H9 (cell line): Measurements from ENCODE around the gene ABCB6. TPM values are rescaled to one million over a fixed set of nuclear protein-coding genes. Genes with fewer than 3 reads are reported as not detected.

Experiments
- DNase-seq: peaks from one replicate; pipeline ENCODE4 v3.0.0-alpha.2; 2017
- H2AFZ ChIP-seq: one replicate; pipeline ENCODE4 v1.6.1; 2013; ENCODE audit warnings: mild to moderate bottlenecking, low read length, control low read depth, moderate library complexity
- H2AK5ac ChIP-seq: 2 replicates; pipeline ENCODE4 v1.6.1; 2013; ENCODE audit warnings: low read length, control low read depth, mixed read lengths; ENCODE audit not compliant: insufficient read length
- H2BK120ac ChIP-seq: one replicate; pipeline ENCODE4 v1.6.1; 2013; ENCODE audit warnings: low read depth, mild to moderate bottlenecking, low read length, control low read depth, inconsistent platforms; ENCODE audit not compliant: poor library complexity, severe bottlenecking
- H2BK12ac ChIP-seq: 2 replicates; pipeline ENCODE4 v1.6.1; 2013; ENCODE audit warnings: low read length, control low read depth, mixed read lengths, low read depth; ENCODE audit not compliant: insufficient read length
- H2BK15ac ChIP-seq: 2 replicates; pipeline ENCODE4 v1.6.1; 2013; ENCODE audit warnings: low read depth, low read length, control low read depth
- H2BK20ac ChIP-seq: one replicate; pipeline ENCODE4 v1.6.1; 2013; ENCODE audit warnings: low read depth, mild to moderate bottlenecking, low read length, control low read depth, inconsistent platforms; ENCODE audit not compliant: poor library complexity, severe bottlenecking
- H2BK5ac ChIP-seq: 2 replicates; pipeline ENCODE4 v1.6.1; 2013; ENCODE audit warnings: low read length, control low read depth, mixed read lengths; ENCODE audit not compliant: insufficient read length
- H3K14ac ChIP-seq: 2 replicates; pipeline ENCODE4 v1.6.1; 2013; ENCODE audit warnings: low read length, control low read depth; ENCODE audit not compliant: insufficient read depth
- H3K18ac ChIP-seq: 2 replicates; pipeline ENCODE4 v1.6.1; 2013; ENCODE audit warnings: low read depth, mild to moderate bottlenecking, mixed read lengths, low read length, control low read depth; ENCODE audit not compliant: insufficient read length
- H3K23ac ChIP-seq: 2 replicates; pipeline ENCODE4 v1.6.1; 2013; ENCODE audit warnings: low read length, control low read depth, mixed read lengths, low read depth; ENCODE audit not compliant: insufficient read length
- H3K23me2 ChIP-seq: 2 replicates; pipeline ENCODE4 v1.6.1; 2013; ENCODE audit warnings: low read depth, mild to moderate bottlenecking, mixed read lengths, low read length, control low read depth; ENCODE audit not compliant: insufficient read length, poor library complexity, severe bottlenecking
- H3K27ac ChIP-seq: 2 replicates; pipeline ENCODE4 v1.5.1; 2013; ENCODE audit warnings: low read length, control low read depth, mixed read lengths, low read depth; ENCODE audit not compliant: insufficient read length
- H3K27me3 ChIP-seq: 2 replicates; pipeline ENCODE4 v1.6.1; 2013; ENCODE audit warnings: low read length, control low read depth, inconsistent platforms; ENCODE audit not compliant: insufficient read depth
- H3K4ac ChIP-seq: 2 replicates; pipeline ENCODE4 v1.6.1; 2013; ENCODE audit warnings: low read depth, mild to moderate bottlenecking, control low read depth, inconsistent platforms, low read length, moderate library complexity
- H3K4me1 ChIP-seq: 2 replicates; pipeline ENCODE4 v1.6.1; 2013; ENCODE audit warnings: low read length, control low read depth, inconsistent platforms; ENCODE audit not compliant: insufficient read depth
- H3K4me2 ChIP-seq: 2 replicates; pipeline ENCODE4 v1.6.1; 2013; ENCODE audit warnings: low read length, control low read depth, mixed read lengths; ENCODE audit not compliant: insufficient read length, insufficient read depth
- H3K56ac ChIP-seq: 2 replicates; pipeline ENCODE4 v1.6.1; 2013; ENCODE audit warnings: low read depth, mild to moderate bottlenecking, mixed read lengths, low read length, control low read depth; ENCODE audit not compliant: insufficient read length
- H3K79me1 ChIP-seq: 2 replicates; pipeline ENCODE4 v1.6.1; 2013; ENCODE audit warnings: low read depth, mild to moderate bottlenecking, moderate library complexity, low read length, control low read depth, inconsistent platforms; ENCODE audit not compliant: insufficient read depth, poor library complexity, severe bottlenecking
- H3K79me2 ChIP-seq: 2 replicates; pipeline ENCODE4 v1.6.1; 2013; ENCODE audit warnings: low read length, control low read depth, inconsistent platforms; ENCODE audit not compliant: insufficient read depth
- H3K9ac ChIP-seq: 2 replicates; pipeline ENCODE4 v1.6.1; 2013; ENCODE audit warnings: low read length, control low read depth, mixed read lengths; ENCODE audit not compliant: insufficient read length; ENCODE audit errors: extremely low read depth
- H3K9me3 ChIP-seq: one replicate; pipeline ENCODE4 v1.6.1; 2013; ENCODE audit warnings: low read depth, low read length, inconsistent platforms; ENCODE audit not compliant: control insufficient read depth
- H3T11ph ChIP-seq: one replicate; pipeline ENCODE4 v1.6.1; 2013; ENCODE audit warnings: mild to moderate bottlenecking, low read length, control low read depth, inconsistent platforms
- H4K20me1 ChIP-seq: one replicate; pipeline ENCODE4 v1.6.1; 2013; ENCODE audit not compliant: control insufficient read depth, insufficient read length, insufficient read depth
- H4K5ac ChIP-seq: 2 replicates; pipeline ENCODE4 v1.6.1; 2013; ENCODE audit warnings: low read depth, mild to moderate bottlenecking, mixed read lengths, low read length, control low read depth; ENCODE audit not compliant: insufficient read length
- H4K8ac ChIP-seq: replicated peaks from 2 replicates; pipeline ENCODE4 v1.6.1; 2013; ENCODE audit warnings: low read length, control low read depth, mixed read lengths, low read depth; ENCODE audit not compliant: insufficient read length
- H4K91ac ChIP-seq: 2 replicates; pipeline ENCODE4 v1.6.1; 2013; ENCODE audit warnings: low read depth, mild to moderate bottlenecking, moderate library complexity, mixed read lengths, low read length, control low read depth; ENCODE audit not compliant: insufficient read length
- H3K27ac Mint-ChIP-seq, 3 experiments: 2 replicates in 2 of 3; 3 replicates in 1 of 3; pipeline ENCODE4 v1.8.0; 2020 to 2021; ENCODE audit warnings: mixed read lengths in 3 of 3, mild to moderate bottlenecking in 1 of 3, moderate library complexity in 1 of 3
- H3K27me3 Mint-ChIP-seq: 2 replicates; pipeline ENCODE4 v1.8.0; 2021; ENCODE audit warnings: low read depth, mild to moderate bottlenecking, moderate library complexity, mixed read lengths
- H3K36me3 Mint-ChIP-seq, 3 experiments: 2 replicates in 2 of 3; 3 replicates in 1 of 3; pipeline ENCODE4 v1.8.0; 2020 to 2021; ENCODE audit warnings: low read depth in 3 of 3, mixed read lengths in 3 of 3; ENCODE audit not compliant: insufficient read depth in 1 of 3
- H3K4me1 Mint-ChIP-seq, 2 experiments: 2 replicates each; pipeline ENCODE4 v1.8.0; 2020; ENCODE audit warnings: mixed read lengths in 2 of 2
- H3K4me3 Mint-ChIP-seq, 2 experiments: 2 replicates in 1 of 2; 3 replicates in 1 of 2; pipeline ENCODE4 v1.8.0; 2020 to 2021; ENCODE audit warnings: mild to moderate bottlenecking in 2 of 2, mixed read lengths in 2 of 2, moderate library complexity in 1 of 2
- H3K9me3 Mint-ChIP-seq, 2 experiments: 2 replicates in 1 of 2; 3 replicates in 1 of 2; pipeline ENCODE4 v1.8.0; 2020; ENCODE audit warnings: mild to moderate bottlenecking in 2 of 2, mixed read lengths in 2 of 2, moderate library complexity in 1 of 2
- CTCF ChIP-seq: fragments of 200-600 bp; sonication (generic); conservative IDR thresholded peaks from 3 replicates; pipeline ENCODE4 v1.8.0; 2021; ENCODE audit warnings: antibody characterized with exemption, mild to moderate bottlenecking
- WGBS: extraction: QIAGEN DNeasy Blood & Tissue Kit; methylation state at CpG from one replicate; pipeline ENCODE4 v1.1.7; 2013; ENCODE audit warnings: missing lambda C conversion rate, low lambda C conversion rate, mixed read lengths; ENCODE audit not compliant: insufficient read length; ENCODE audit errors: extremely low coverage; 5-methylcytosine and 5-hydroxymethylcytosine counted together
- total RNA-seq: library from RNA; stranded (reverse); gene quantifications from 2 replicates; pipeline ENCODE4 v1.2.1, GENCODE V29; 2021

ABCB6 gene
- total RNA-seq, 1 experiment from 2014 or later: 46.4 TPM

GRCh38 chr2:219214786-219215185 is 4.0 kb downstream of the ABCB6 start:
- Histone ChIP-seq H2AK5ac (no peak overlapping the region), H2BK5ac (no peak overlapping the region), H3K4ac (no peak overlapping the region), H3T11ph (no peak overlapping the region), H3K9ac (no peak overlapping the region), H4K8ac (no peak overlapping the region), H3K23ac (no peak overlapping the region), H3K14ac (no peak overlapping the region), H3K18ac (no peak overlapping the region), H3K27me3 (no peaks in the 10 kb centered on the region), H4K20me1 (no peaks in the 10 kb centered on the region), H3K23me2 (peaks cover 7% of the 10 kb centered on the region), H2BK20ac (no peak overlapping the region), H3K9me3 (no peaks in the 10 kb centered on the region), H2AFZ (no peak overlapping the region), H4K5ac (no peak overlapping the region), H3K79me1 (no peaks in the 10 kb centered on the region), H3K27ac (no peak overlapping the region), H3K56ac (no peak overlapping the region), H4K91ac (no peak overlapping the region), H3K4me2 (no peak overlapping the region), H2BK12ac (no peak overlapping the region), H3K79me2 (no peaks in the 10 kb centered on the region), H2BK15ac (no peak overlapping the region), H2BK120ac (no peak overlapping the region), H3K4me1 (no peaks in the 10 kb centered on the region)
- WGBS: no CpG with 5 or more reads among the region's 6 CpGs
- H3K36me3 Mint-ChIP-seq: peaks cover 14 to 61% (median 51%) of the 10 kb centered on the region in 3 experiments
- peaks cover 19 to 23% of the 10 kb centered on the region in 2 experiments for H3K4me1 Mint-ChIP-seq
- H3K4me3 Mint-ChIP-seq: no peak overlapping the region
- no peak for TF ChIP-seq CTCF
- no peaks in the 10 kb centered on the region for H3K9me3 Mint-ChIP-seq
- DNase-seq: no peak
- H3K27me3 Mint-ChIP-seq: peaks cover 3% of the 10 kb centered on the region; the same call in 1 of the 2 replicates
- peak overlapping the region in 1 of 3 experiments; percentile 42; a peak in 1 of 7 replicates for H3K27ac Mint-ChIP-seq
